SK-N-SH treated with all-trans-retinoic acid at 6 μM for 48 hours (cell line): ENCODE results near the gene UVSSA.
"Not testable (repeated sequence)": the region's sequence is repeated elsewhere in the genome, so short reads cannot be mapped to it uniquely, and the experiment has no call there.

ENCODE experiments used
- ATAC-seq: fragments of 200-7000 bp; cut with Tn5 transposase; 3 replicates; pipeline ENCODE4 v1.9.1; 2020; ENCODE audit warnings: mild to moderate bottlenecking, moderate library complexity
- BACH2 ChIP-seq: fragments of 250-450 bp; sonication (Bioruptor Pico); IDR thresholded peaks from 2 replicates; pipeline ENCODE4 v1.9.0; 2021; ENCODE audit warnings: mild to moderate bottlenecking, borderline replicate concordance
- CREB5 ChIP-seq: fragments of 250-450 bp; sonication (Bioruptor Pico); IDR thresholded peaks from 2 replicates; pipeline ENCODE4 v1.5.1; 2020; ENCODE audit warnings: low read depth, mild to moderate bottlenecking, moderate library complexity
- CSDC2 ChIP-seq: fragments of 250-450 bp; sonication (Bioruptor Pico); IDR thresholded peaks from 2 replicates; pipeline ENCODE4 v1.5.0; 2020; ENCODE audit warnings: mild to moderate bottlenecking, moderate library complexity
- CSRNP3 ChIP-seq: fragments of 250-450 bp; sonication (Bioruptor Pico); IDR thresholded peaks from 2 replicates; pipeline ENCODE4 v1.5.1; 2021; ENCODE audit warnings: mild to moderate bottlenecking, moderate library complexity
- ESRRG ChIP-seq: fragments of 250-450 bp; sonication (Bioruptor Pico); IDR thresholded peaks from 2 replicates; pipeline ENCODE4 v1.6.1; 2021; ENCODE audit warnings: mild to moderate bottlenecking
- GLIS3 ChIP-seq: fragments of 250-450 bp; sonication (Bioruptor Pico); IDR thresholded peaks from 2 replicates; pipeline ENCODE4 v1.5.0; 2020; ENCODE audit warnings: mild to moderate bottlenecking, moderate library complexity
- ISL1 ChIP-seq: fragments of 250-450 bp; sonication (Bioruptor Pico); IDR thresholded peaks from 2 replicates; pipeline ENCODE4 v2.1.2; 2022; ENCODE audit warnings: mild to moderate bottlenecking, moderate library complexity
- OSR1 ChIP-seq: fragments of 250-450 bp; sonication (Bioruptor Pico); IDR thresholded peaks from 2 replicates; pipeline ENCODE4 v1.8.0; 2022; ENCODE audit warnings: moderate library complexity, mild to moderate bottlenecking, inconsistent platforms
- POU6F1 ChIP-seq: fragments of 250-450 bp; sonication (Bioruptor Pico); IDR thresholded peaks from 2 replicates; pipeline ENCODE4 v1.8.0; 2021; ENCODE audit warnings: low read depth, mild to moderate bottlenecking, moderate library complexity, borderline replicate concordance
- PPARA ChIP-seq: fragments of 250-450 bp; sonication (Bioruptor Pico); IDR thresholded peaks from 2 replicates; pipeline ENCODE4 v1.5.0; 2020; ENCODE audit warnings: mild to moderate bottlenecking, borderline replicate concordance
- RARB ChIP-seq: fragments of 250-450 bp; sonication (Bioruptor Pico); IDR thresholded peaks from 2 replicates; pipeline ENCODE4 v1.8.0; 2021; ENCODE audit warnings: mild to moderate bottlenecking, moderate library complexity
- SNAI2 ChIP-seq: fragments of 250-450 bp; sonication (Bioruptor Pico); IDR thresholded peaks from 2 replicates; pipeline ENCODE4 v1.5.0; 2020; ENCODE audit warnings: mild to moderate bottlenecking, moderate library complexity
- TCF4 ChIP-seq: fragments of 250-450 bp; sonication (Bioruptor Pico); IDR thresholded peaks from 2 replicates; pipeline ENCODE4 v1.8.0; 2021; ENCODE audit warnings: mild to moderate bottlenecking, moderate library complexity, borderline replicate concordance
- TOX ChIP-seq: fragments of 250-450 bp; sonication (Bioruptor Pico); IDR thresholded peaks from 2 replicates; pipeline ENCODE4 v1.8.0; 2021; ENCODE audit warnings: mild to moderate bottlenecking, moderate library complexity, borderline replicate concordance
- TSHZ2 ChIP-seq: fragments of 250-450 bp; sonication (Bioruptor Pico); IDR thresholded peaks from 2 replicates; pipeline ENCODE4 v1.5.0; 2020; ENCODE audit warnings: mild to moderate bottlenecking, moderate library complexity
- ZC3H10 ChIP-seq: fragments of 250-450 bp; sonication (Bioruptor Pico); IDR thresholded peaks from 2 replicates; pipeline ENCODE4 v1.5.1; 2021; ENCODE audit warnings: mild to moderate bottlenecking, moderate library complexity
- ZFP3 ChIP-seq: fragments of 250-450 bp; sonication (Bioruptor Pico); IDR thresholded peaks from 2 replicates; pipeline ENCODE4 v1.5.0; 2020; ENCODE audit warnings: mild to moderate bottlenecking, moderate library complexity
- ZFP30 ChIP-seq: fragments of 450-650 bp; formaldehyde crosslinking; IDR thresholded peaks from 2 replicates; pipeline ENCODE4 v1.5.0; 2022; ENCODE audit warnings: mild to moderate bottlenecking, moderate library complexity
- ZNF565 ChIP-seq: fragments of 450-650 bp; formaldehyde crosslinking; conservative IDR thresholded peaks from 2 replicates; pipeline ENCODE4 v1.5.0; 2020; ENCODE audit warnings: low read depth, mild to moderate bottlenecking, moderate library complexity
- ZNF70 ChIP-seq: fragments of 450-650 bp; formaldehyde crosslinking; IDR thresholded peaks from 2 replicates; pipeline ENCODE4 v1.5.0; 2020; ENCODE audit warnings: mild to moderate bottlenecking, moderate library complexity
- TF ChIP-seq, protein P1 (sequence below): fragments of 250-450 bp; sonication (Bioruptor Pico); IDR thresholded peaks from 2 replicates; pipeline ENCODE4 v1.8.0; 2020; ENCODE audit warnings: mild to moderate bottlenecking, moderate library complexity, borderline replicate concordance

UVSSA gene

GRCh38 chr4:1421657-1422056, 74.6 kb downstream of the UVSSA start:
- ATAC-seq: no peak
- TF ChIP-seq ZFP30 (CRISPR knock-in tag): no peak
- TF ChIP-seq TOX (CRISPR knock-in tag): no peak
- TF ChIP-seq ESRRG (CRISPR knock-in tag): no peak
- TF ChIP-seq ZFP3 (CRISPR knock-in tag): no peak
- no peak for TF ChIP-seq TSHZ2 (CRISPR knock-in tag)
- no peak for TF ChIP-seq BACH2 (CRISPR knock-in tag)
- TF ChIP-seq CSDC2: no peak
- TF ChIP-seq CSRNP3 (CRISPR knock-in tag): no peak
- no peak for TF ChIP-seq RARB (CRISPR knock-in tag)
- no peak for TF ChIP-seq ISL1 (CRISPR knock-in tag)
- TF ChIP-seq ZNF70: no peak
- no peak for TF ChIP-seq OSR1 (CRISPR knock-in tag)
- no peak for TF ChIP-seq POU6F1
- TF ChIP-seq GLIS3 (CRISPR knock-in tag): no peak
- TF ChIP-seq SNAI2 (CRISPR knock-in tag): no peak
- TF ChIP-seq ZNF565: no peak
- TF ChIP-seq TCF4 (CRISPR knock-in tag): no peak

GRCh38 chr4:1427010-1427409, 80.0 kb downstream of the UVSSA start:
- ATAC-seq: no peak
- TF ChIP-seq TOX (CRISPR knock-in tag): no peak
- no peak for TF ChIP-seq ZFP30 (CRISPR knock-in tag)
- TF ChIP-seq ZFP3 (CRISPR knock-in tag): no peak
- TF ChIP-seq CREB5 (CRISPR knock-in tag): no peak
- no peak for TF ChIP-seq PPARA (CRISPR knock-in tag)
- no peak for TF ChIP-seq ZC3H10 (CRISPR knock-in tag)
- TF ChIP-seq, protein P1, sequence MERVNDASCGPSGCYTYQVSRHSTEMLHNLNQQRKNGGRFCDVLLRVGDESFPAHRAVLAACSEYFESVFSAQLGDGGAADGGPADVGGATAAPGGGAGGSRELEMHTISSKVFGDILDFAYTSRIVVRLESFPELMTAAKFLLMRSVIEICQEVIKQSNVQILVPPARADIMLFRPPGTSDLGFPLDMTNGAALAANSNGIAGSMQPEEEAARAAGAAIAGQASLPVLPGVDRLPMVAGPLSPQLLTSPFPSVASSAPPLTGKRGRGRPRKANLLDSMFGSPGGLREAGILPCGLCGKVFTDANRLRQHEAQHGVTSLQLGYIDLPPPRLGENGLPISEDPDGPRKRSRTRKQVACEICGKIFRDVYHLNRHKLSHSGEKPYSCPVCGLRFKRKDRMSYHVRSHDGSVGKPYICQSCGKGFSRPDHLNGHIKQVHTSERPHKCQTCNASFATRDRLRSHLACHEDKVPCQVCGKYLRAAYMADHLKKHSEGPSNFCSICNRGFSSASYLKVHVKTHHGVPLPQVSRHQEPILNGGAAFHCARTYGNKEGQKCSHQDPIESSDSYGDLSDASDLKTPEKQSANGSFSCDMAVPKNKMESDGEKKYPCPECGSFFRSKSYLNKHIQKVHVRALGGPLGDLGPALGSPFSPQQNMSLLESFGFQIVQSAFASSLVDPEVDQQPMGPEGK (CRISPR knock-in tag): no peak
- no peak for TF ChIP-seq ISL1 (CRISPR knock-in tag)
- no peak for TF ChIP-seq TCF4 (CRISPR knock-in tag)
- no peak for TF ChIP-seq GLIS3 (CRISPR knock-in tag)
- TF ChIP-seq POU6F1: no peak

DNA sequence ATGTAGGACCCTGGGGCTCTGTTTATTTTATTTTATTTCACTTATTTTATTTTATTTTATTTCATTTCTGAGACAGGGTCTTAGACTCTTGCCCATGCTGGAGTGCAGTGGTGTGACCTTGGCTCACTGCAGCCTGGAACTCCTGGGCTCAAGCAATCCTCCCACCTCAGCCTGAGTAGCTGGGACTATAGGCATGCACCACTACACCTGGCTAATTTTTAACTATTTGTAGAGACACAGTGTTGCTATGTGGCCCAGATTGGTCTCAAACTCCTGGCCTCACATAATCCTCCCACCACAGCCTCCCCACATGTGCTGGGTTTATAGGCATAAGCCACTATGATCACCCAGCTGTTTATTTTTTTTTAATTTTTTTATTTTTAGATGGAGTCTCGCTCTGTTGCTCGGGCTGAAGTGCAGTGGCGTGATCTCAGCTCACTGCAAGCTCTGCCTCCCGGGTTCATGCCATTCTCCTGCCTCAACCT, 96.7 kb downstream of the UVSSA start:
- ATAC-seq: not testable (repeated sequence)
